ENCODE results near the gene GFRA1.

- TF ChIP-seq, protein P1, sequence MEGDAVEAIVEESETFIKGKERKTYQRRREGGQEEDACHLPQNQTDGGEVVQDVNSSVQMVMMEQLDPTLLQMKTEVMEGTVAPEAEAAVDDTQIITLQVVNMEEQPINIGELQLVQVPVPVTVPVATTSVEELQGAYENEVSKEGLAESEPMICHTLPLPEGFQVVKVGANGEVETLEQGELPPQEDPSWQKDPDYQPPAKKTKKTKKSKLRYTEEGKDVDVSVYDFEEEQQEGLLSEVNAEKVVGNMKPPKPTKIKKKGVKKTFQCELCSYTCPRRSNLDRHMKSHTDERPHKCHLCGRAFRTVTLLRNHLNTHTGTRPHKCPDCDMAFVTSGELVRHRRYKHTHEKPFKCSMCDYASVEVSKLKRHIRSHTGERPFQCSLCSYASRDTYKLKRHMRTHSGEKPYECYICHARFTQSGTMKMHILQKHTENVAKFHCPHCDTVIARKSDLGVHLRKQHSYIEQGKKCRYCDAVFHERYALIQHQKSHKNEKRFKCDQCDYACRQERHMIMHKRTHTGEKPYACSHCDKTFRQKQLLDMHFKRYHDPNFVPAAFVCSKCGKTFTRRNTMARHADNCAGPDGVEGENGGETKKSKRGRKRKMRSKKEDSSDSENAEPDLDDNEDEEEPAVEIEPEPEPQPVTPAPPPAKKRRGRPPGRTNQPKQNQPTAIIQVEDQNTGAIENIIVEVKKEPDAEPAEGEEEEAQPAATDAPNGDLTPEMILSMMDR (IDR thresholded peaks at IDR 0.05 in 8 of 11, conservative IDR thresholded peaks at IDR 0.05 in 3 of 11): no peak
- TF ChIP-seq POLR2A (IDR thresholded peaks at IDR 0.05) (no peak), POLR2AphosphoS5 (IDR thresholded peaks at IDR 0.05) (no peak)
These were observed 89.1 kb downstream of the GFRA1 start for GRCh38 chr10:116183733-116184511.

All from spleen (tissue), 7 donors.